ENCODE data around the gene FNDC11. TPM values are rescaled to one million over a fixed set of nuclear protein-coding genes. Genes with fewer than 3 reads are reported as not detected.

Gene FNDC11
- total RNA-seq, 1 experiment from 2014 or later: 1.8 TPM

- Histone ChIP-seq H3K27ac (ENCODE audit: low read length) (no peak overlapping the region), H4K20me1 (ENCODE audit: low read length) (no peaks in the 10 kb centered on the region), H3F3A (ENCODE audit: low read length, unreplicated experiment) (no peaks in the 10 kb centered on the region), H3K36me3 (ENCODE audit: low read depth, low read length) (no peaks in the 10 kb centered on the region), H2AFZ (ENCODE audit: low read length) (no peak overlapping the region), H3K4me1 (ENCODE audit: insufficient read depth, low read length) (peaks cover 5% of the 10 kb centered on the region; the same call in 1 of the 2 replicates), H3K4me2 (ENCODE audit: low read length) (no peak overlapping the region), H3K27me3 (ENCODE audit: low read length) (no peaks in the 10 kb centered on the region), H3K9me3 (ENCODE audit: low read length) (no peaks in the 10 kb centered on the region), H3K9me2 (replicated peaks; ENCODE audit: low read length) (no peaks in the 10 kb centered on the region), H3K79me2 (ENCODE audit: low read length) (peaks cover 8% of the 10 kb centered on the region), H3K9ac (ENCODE audit: low read length) (no peak overlapping the region), H3K4me3 (ENCODE audit: low read length) (no peak overlapping the region)
- TF ChIP-seq EZH2phosphoT487 (IDR thresholded peaks at IDR 0.05; ENCODE audit: borderline replicate concordance, low read length): no peak
- no peak for TF ChIP-seq EZH2 (IDR thresholded peaks at IDR 0.05; ENCODE audit: low read length, unreplicated experiment)
- TF ChIP-seq CTCF (conservative IDR thresholded peaks at IDR 0.05; ENCODE audit: low read depth, low read length): no peak
- no TSS peak for BruUV-seq (replicated peaks)
- CTCF ChIA-PET: no interaction called here
- intact Hi-C loops (cut with micrococcal nuclease): no loop called here
- no peak; the same call in 1 of the 2 replicates for ATAC-seq
- no peak for DNase-seq
- POLR2A ChIA-PET (ENCODE audit: unreplicated experiment): no interaction called here
Observed at GRCh38 chr20:63568170-63568981, 14.4 kb downstream of the FNDC11 start.

GRCh38 chr20:63568986-63569949 is 15.3 kb downstream of the FNDC11 start:
- BruUV-seq (replicated peaks): no TSS peak
- H3K9me2 ChIP-seq (replicated peaks; ENCODE audit: low read length): no peaks in the 10 kb centered on the region
- CTCF ChIA-PET: no interaction called here
- H3K27ac ChIP-seq (ENCODE audit: low read length): no peak overlapping the region
- peaks cover 12% of the 10 kb centered on the region for H3K79me2 ChIP-seq (ENCODE audit: low read length)
- no peaks in the 10 kb centered on the region for H4K20me1 ChIP-seq (ENCODE audit: low read length)
- no peaks in the 10 kb centered on the region for H3K9me3 ChIP-seq (ENCODE audit: low read length)
- no peaks in the 10 kb centered on the region for H3K36me3 ChIP-seq (ENCODE audit: low read depth, low read length)
- no peak overlapping the region for H3K9ac ChIP-seq (ENCODE audit: low read length)
- POLR2A ChIA-PET (ENCODE audit: unreplicated experiment): no interaction called here
- intact Hi-C loops (cut with micrococcal nuclease): no loop called here
- H3K4me1 ChIP-seq (ENCODE audit: insufficient read depth, low read length): peaks cover 7% of the 10 kb centered on the region
- no peak overlapping the region for H3K4me2 ChIP-seq (ENCODE audit: low read length)
- TF ChIP-seq CTCF (conservative IDR thresholded peaks at IDR 0.05; ENCODE audit: low read depth, low read length) (no peak), EZH2phosphoT487 (IDR thresholded peaks at IDR 0.05; ENCODE audit: borderline replicate concordance, low read length) (no peak), EZH2 (IDR thresholded peaks at IDR 0.05; ENCODE audit: low read length, unreplicated experiment) (no peak)
- no peaks in the 10 kb centered on the region for H3F3A ChIP-seq (ENCODE audit: low read length, unreplicated experiment)
- H3K27me3 ChIP-seq (ENCODE audit: low read length): no peaks in the 10 kb centered on the region
- DNase-seq (no peak), ATAC-seq (no peak)
- no peak overlapping the region for H3K4me3 ChIP-seq (ENCODE audit: low read length)
- H2AFZ ChIP-seq (ENCODE audit: low read length): no peak overlapping the region
